Thyroid gland (tissue), 4 donors: Measurements from ENCODE around the gene DNMT3A.

ENCODE experiments used
- CTCF ChIP-seq, 6 experiments: fragments of 200-600 bp in 3 of 6; fragments of 450-650 bp in 3 of 6; sonication (generic) in 3 of 6; IDR thresholded peaks; one replicate each; pipeline ENCODE4 v1.5.1; 2016 to 2019; ENCODE audit warnings: antibody characterized with exemption in 6 of 6, mild to moderate bottlenecking in 2 of 6, inconsistent platforms in 1 of 6, moderate library complexity in 1 of 6
- POLR2A ChIP-seq, 2 donors: fragments of 450-650 bp; IDR thresholded peaks; one replicate each; pipeline ENCODE4 v1.6.1; 2017; ENCODE audit warnings: antibody characterized with exemption in 2 of 2, mild to moderate bottlenecking in 2 of 2, moderate library complexity in 1 of 2

GRCh38 chr2:25316101-25316500 is 25.6 kb downstream of the DNMT3A start:
- TF ChIP-seq POLR2A (IDR thresholded peaks at IDR 0.05) = no peak
- TF ChIP-seq CTCF (IDR thresholded peaks at IDR 0.05) = no peak
